Medulla oblongata (tissue), 1 donor: Measurements from ENCODE around the gene KCTD19.

Source experiments
- DNase-seq: peaks from one replicate; pipeline ENCODE4 v3.0.0-alpha.2; 2015; ENCODE audit errors: extremely low spot score

Gene KCTD19

DNA sequence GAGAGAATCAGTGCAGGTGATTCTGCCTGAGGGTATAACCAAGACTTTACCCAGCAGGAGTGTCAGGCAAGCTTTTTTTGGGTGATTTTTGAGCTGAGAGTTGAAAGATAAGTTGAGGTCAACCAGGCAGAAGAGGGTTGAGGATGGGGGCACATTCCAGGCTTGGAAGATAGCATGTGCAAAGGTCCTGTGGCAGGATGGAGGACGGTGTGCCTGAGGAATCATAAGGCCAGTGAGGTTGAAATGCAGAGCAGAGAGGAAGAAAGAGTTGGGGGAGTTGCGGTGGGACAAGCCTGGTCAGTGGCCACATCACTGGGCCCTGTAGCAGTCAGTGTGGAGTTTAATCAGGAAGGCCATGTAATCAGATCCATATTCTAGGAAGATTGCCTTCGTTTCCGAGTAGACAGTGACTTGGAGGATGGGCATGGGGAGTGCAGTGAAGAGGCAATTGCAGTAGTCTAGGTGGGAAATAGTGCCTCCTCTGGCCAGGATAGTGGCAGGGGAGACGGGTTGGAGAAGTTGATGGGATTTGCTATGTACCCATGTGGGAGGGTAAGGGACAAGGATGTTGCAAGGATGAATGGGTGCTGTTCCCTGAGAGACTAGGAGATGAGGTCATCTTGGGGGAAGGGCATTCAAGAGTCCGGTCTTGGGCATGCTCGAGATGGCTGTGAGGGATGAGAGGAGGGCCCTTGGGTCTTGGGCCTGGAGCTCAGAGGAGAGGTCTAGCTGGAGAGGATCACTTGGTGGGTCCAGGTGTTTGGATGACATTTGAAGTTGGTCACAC, 43.3 kb downstream of the KCTD19 start:
- DNase-seq = no peak

DNA sequence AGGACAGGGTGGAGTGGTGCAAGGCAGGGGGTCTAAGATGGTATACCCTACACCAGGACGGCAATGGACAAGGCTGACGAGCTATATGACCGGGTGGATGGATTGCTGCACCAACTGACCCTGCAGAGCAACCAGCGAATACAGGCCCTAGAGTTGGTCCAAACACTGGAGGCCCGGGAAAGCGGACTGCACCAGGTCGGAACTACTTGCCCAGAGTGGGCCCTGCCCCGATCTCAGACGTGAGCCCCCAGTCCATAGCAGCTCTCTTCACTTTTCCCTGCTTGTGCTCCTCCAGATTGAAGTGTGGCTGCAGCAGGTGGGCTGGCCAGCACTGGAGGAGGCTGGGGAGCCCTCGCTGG, 44.1 kb downstream of the KCTD19 start:
- DNase-seq = no peak

DNA sequence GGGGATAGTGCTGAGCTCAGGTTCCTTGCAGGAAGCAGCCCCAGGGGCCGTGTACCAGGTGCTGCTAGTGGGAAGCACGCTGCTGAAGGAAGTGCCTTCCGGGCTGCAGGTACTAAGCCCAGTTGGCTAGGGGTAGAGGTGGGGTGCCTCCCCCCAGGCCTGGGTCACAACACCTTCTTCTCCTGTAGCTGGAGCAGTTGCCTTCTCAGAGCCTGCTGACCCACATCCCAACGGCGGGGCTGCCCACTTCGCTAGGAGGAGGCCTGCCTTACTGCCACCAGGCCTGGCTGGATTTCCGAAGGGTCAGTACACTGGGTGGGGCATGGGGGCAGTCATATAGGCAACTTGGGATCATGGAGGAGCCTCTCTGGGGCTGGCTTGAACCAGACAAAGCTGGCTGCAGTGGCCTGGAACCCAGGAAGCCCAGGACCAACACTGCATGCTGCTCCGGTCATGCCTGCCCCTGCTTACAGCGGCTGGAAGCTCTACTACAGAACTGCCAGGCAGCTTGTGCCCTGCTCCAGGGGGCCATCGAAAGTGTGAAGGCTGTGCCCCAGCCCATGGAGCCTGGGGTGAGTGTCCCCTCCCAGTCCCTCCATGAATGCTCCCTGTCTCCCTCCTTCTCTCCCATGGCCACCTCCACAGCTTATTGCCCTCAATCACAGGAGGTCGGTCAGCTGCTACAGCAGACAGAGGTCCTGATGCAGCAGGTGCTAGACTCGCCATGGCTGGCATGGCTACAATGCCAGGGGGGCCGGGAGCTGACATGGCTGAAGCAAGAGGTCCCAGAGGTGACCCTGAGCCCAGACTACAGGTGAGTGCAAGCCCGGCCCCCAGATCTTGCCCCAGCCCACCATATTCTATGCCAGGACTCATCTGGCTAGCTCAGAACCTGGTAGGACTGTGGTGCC, 44.8 kb downstream of the KCTD19 start:
- DNase-seq = no peak

DNA sequence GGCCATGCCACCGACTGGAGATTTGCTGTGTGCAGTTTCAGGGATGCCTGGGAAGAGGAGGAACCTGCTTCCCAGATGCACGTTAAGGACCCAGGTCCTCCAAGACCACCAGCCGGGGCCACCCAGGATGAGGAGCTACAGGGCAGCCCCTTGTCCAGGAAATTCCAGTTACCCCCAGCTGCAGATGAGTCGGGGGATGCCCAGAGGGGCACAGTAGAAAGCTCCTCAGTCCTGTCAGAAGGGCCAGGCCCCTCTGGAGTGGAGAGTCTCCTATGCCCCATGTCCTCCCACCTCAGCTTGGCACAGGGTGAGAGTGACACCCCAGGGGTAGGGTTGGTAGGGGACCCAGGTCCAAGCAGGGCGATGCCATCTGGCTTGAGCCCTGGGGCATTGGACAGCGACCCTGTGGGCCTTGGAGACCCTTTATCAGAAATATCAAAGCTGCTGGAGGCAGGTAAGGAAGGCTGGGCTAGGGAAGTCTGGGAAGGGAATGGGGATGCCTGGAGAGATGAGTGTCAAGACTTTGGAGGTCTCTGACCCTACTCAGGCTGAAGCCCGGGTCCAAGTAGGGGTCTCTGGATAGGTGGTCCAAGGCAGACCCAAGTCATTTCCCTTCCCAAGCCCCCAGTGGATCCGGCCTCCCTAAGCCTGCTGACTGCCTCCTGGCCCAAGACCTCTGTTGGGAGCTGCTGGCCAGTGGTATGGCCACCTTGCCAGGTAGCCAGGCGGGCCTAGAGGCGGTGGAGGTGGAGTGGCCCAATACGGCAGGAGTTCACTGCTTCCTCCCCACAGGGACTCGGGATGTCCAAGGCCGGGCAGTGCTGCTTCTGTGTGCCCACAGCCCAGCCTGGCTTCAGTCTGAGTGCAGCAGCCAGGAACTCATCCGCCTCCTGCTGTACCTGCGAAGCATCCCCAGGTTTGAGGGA, 46.2 kb downstream of the KCTD19 start:
- no peak for DNase-seq

DNA sequence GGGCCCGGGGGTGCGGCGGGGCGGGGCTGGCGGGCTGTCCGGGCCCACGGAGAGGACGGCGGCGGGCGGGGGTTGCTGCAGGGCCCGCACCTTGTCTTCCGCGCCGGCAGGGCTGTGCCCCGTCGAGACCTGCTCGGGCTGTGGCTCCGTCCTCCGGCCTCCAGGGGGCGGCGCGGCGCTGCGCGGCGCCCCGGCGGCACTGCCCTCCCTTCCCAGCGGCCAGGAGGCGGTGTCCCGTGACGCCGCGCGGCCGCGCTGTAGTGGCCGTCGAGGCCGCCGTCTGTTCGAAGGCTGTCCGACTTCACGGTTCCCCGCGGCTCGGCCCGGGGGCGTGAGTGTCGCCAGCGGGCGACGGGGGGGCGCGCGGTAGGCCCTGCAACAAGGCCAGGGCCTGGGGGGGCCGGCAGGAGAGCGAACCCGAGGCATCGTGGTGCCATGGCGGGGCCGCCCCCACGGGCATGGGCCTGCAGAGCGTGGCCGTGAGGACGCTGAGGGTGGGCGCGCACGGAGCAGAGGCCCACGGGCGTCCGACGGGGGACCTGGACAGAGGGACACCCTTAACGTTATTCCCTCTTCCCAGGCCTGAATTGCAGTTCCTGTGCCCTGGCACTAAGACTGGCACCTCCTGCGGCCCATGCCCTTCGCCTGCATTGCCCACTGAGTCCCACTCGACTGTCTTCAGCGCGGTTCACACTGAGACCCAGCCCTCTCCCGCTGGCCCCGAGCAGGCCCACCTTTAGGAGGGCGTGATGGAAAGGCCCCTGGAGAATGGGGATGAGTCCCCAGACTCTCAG, 47.0 kb downstream of the KCTD19 start, which contains the start of gene PLEKHG4:
TSS of gene PLEKHG4 (plus strand) at position 237 of the 794 bp plus-strand sequence. CDS start at position 750, 513 bp downstream.
- DNase-seq = peak; percentile 59

DNA sequence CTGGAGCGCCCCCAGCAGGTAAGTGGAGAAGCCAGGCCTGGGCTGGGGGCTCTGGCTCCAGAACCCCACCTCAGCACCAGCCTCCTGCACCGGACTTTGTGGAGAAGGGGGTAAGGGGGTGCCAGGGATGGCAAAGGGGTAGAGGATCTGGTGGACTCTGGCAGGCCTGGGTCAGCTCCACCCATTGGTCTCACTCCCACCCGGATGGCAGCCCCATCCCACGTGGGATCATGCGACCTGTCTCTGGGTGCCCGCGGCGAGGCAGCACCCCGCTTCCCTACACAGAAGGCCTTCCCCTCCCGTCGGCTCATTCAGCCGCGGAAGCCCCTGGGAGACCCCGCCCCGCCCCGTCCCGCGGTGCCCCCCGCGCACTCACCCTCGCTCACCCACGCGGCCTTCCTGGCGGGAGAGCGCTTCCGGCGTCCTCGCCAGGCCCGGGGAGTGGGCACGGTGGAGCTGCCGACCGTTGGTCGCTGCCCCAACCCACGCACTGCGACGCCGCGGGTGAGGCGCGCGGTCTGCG, 47.7 kb downstream of the KCTD19 start:
- no peak for DNase-seq

DNA sequence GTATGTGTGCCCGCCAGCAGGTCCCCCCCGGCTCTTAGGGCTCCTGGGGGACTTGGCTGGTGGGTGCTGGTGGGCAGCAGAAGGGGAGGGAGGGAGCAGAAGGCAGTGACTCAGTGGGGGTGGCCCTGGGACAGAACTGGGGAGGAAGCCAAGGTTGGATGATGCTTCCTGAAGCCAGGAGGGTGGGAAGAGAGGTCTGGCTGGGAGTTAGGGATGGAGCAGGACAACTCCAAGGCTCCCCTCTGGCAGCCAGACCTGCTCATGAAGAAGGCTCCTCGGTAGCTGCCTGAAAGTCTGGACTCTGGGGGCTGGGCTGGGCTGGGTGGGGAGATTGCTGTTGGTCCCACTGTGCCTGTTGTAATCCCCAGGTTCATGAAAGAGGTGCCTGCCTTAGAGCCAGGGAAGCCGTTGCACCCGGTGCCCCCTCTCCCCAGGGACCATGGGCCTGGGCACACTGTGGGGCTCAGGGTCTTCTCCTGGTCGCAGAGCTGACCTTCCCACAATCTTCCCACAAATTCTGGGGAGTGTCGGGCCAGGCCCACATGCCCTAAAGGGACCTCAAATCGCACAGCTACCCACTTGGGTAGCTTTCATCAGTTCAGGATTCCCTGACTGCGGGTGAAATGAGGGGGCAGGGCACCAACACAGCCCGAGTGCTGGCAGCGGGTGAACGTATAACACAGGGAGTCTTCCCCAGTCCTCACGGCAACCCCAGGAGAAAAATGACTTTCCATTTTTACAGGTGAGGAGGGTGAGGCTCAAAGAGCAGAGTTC, 48.4 kb downstream of the KCTD19 start:
- DNase-seq = no peak

DNA sequence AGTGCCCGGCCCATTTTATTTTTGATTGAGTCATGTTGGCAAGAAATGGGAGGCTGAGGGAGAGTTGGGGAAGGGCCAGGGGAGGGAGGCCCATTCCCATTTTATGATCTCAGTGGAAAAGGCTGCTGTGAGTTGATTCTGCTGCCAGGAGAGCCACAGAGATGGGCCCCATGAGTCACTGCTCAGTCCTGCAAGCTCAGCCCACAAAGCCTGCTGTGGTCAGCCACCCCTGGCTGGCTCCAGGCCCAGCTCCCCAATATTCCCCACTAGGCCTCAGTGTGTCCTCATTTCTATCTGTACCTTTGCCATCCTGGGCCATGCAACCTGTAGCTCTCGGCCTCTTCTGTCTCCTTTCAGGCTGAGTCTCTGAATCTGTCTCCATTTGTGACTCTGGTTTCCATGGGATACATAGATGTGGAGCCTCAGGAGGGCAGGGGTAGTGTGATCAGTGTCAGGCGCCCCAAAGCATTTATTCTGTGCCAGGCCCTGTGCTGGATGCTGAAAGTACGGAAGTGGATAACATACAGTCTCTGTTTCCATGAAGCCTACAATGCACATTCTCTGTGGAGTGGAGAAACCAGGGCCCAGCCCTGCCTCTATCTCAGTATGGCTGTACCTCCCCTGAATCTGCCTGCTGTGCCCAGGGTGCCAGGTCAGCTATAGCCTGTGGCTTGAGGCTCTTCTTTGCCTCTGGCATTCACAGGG, 49.1 kb downstream of the KCTD19 start:
- DNase-seq = no peak

DNA sequence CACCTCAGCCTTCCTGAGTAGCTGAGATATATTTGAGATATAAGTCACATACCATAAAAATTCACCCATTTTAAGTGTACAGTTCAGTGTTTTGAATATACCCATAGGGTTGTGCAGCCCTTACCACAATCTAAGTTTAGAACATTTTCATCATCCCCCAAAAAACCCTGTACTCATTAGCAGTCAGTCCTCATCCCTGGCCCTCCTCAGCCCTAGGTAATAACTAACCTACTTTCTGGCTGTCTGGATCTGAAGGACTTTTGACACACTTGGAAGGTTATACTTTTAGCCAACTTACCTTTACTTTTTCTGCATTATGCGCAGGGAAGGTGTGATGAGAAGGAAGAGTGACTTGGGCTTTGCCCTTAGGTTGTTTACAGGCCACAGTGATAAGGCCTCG, 51.2 kb downstream of the KCTD19 start:
- DNase-seq = no peak

DNA sequence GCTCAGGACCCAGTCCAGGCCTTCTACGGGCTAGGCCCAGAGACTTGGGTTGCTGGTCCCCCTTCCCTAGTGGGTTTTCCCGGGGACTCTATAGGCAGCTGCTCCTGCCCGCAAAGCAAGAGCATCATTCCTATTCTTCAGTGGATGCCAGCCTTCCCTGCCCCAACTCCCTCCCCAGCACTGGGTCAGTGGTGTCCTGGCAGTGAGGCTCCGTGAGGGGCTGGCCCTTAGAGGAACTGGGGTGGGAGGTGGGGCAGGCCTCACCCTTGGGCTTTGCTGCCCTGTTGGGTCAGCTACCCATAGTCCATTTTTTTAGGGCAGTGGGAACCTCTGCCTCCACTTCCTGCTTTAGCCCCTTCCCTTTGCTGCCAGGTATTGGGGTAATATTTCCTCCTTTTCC, 55.1 kb downstream of the KCTD19 start:
- no peak for DNase-seq

DNA sequence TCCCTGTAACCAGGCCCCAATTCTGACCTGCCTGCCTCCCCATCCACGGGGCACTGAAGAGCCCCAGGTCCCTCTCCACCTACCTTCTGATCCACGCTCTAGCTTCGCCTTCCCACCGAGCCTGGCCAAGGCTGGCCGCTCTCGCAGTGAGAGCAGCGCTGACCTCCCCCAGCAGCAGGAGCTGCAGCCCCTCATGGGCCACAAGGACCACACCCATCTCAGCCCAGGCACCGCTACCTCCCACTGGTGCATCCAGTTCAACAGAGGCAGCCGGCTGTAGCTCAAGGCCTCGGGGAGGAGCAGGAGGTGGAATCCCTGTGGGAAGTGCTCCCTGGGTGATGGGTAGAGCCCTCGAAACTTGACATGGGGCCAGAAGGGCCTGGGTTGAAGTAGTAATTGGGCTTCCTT, 55.6 kb downstream of the KCTD19 start:
- DNase-seq = no peak

DNA sequence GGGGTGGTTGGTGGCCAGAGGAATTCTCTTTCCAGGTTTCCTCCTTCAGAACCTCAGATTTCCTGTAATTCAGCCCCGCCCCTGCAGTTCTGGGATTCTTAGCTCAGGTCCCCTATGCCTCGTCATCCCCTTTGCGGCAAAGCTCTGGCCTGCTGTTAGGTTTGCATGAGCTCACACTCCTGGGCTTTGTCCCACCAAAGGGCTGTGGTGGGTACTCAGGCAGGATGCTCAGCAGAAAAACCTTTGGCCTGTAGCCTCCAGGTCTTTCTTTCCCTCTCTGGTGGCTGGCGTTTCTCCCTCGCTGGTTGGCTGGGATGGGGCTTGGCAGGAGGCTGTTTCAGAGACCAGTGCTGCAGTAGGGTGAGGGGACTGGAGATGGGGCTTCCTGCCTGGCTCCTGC, 56.8 kb downstream of the KCTD19 start:
- DNase-seq = no peak

DNA sequence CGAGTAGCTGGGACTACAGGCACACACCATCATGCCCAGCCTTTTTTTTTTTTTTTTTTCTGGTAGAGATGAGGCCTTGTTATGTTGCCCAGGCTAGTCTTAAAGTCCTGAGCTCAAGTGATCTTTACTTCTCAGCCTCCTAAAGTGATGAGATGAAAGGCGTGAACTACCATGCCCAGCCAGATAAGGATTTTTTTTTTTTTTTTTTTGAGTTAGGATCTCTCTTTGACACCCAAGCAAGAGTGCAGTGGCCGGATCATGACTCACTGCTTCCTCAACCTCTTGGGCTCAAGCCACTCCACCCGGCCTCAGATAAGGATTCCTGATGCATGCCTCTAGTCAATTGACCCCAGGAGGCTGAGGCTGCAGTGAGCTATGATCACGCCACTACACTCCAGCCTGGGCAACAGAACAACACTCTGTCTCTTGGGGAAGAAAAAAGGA, 58.4 kb downstream of the KCTD19 start:
- no peak for DNase-seq

DNA sequence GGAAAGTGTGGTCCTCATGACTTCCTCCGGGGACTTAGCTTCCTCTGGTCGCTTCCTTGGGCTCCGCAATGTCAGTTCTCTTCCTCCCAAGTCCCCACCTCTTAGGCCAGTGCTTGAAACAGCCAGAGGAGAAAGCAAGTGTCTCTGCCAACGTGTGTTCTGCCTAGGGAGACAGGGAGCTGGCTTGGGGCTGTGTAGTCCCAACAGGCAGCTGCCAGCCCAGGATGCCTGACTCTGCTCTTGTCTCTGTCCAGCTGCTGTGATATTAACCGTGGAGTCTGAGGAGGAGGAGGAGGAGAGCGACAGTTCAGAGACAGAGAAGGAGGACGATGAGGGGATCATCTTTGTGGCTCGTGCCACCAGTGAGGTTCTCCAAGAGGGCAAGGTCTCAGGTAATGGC, 60.7 kb downstream of the KCTD19 start:
- DNase-seq = no peak

DNA sequence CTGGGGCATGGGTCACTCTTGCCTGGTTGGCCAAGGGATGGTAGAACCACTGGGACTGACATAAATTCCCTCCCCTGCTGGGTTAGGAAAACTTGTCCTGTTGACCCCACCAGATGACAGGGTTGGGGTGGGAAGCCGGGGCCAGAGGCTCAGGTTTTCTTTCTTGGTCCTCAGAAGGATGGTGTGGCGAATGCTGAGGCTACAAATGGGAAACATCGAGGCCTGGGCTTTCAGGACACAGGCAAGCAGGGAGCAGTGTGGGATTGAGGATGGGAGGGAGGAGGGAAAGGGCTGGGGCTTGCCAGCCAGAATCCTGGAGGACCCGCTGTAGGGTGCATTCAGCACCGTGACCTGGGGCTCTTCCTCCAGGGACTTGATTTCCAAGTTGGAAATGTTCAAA, 61.7 kb downstream of the KCTD19 start:
- DNase-seq = no peak

DNA sequence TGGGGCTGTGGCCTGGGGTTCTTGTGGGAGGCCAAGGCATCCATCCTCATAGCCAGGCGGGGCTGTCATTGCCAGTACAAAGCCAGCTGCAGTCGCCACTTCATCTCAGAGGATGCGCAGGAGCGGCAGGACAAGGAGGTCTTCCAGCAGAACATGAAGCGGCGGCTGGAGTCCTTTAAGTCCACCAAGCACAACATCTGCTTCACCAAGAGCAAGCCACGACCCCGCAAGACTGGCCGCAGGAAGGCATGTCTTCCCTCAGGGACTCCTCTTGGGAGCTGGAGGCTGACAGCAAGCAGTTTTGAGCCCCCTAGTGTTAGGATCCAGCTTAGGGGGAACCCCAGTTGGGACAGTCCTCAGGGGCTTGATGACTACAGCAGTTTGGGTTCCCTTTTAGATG, 62.3 kb downstream of the KCTD19 start:
- no peak for DNase-seq

DNA sequence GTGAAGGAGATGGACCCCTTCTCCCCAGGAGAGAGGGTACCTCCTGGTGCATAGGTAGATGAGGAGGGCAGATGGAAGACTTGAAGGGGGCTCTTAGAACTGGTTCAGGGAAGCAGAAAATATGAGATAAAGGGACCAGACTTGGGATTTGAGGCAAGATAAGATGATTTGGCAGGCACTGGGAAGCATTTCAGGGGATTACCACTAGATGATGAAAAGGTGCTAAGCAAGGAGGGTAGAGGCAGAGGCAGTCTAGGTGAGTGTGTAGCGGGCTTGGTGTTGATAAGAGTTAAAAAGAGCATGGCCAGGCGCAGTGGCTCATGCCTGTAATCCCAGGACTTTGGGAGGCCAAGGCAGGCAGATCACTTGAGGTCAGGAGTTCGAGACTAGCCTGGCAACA, 63.3 kb downstream of the KCTD19 start:
- DNase-seq = no peak

DNA sequence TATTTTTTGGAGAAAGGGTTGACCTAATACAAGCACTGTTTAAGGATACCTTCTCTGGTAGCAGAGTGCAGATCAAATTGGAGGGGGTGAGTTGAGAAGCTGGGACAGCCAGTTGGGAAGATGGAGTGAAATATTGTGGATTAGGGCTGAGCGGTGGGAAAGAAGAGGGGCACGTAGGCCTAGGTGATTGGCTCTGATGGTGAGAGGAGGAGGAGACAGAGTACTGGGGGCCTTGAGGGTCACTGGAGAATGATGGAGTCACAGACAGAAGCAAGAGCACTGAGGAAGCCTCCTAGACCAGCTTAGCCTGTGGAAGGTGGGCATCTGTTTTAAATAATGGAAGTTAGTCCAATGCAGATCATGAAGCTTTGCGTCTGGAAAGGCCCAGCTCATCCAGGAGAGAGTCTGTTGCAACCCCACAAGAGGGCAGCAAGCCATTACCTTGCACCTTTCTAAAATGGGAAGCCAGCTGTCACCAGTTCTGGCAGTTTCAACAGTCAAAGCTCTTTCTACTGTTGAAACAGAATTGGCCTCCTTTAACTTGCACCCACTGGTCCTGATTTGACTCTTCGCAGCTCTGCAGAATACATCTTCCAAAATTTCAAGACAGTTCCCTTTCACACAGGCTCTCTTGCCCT, 66.0 kb downstream of the KCTD19 start:
- DNase-seq = no peak

DNA sequence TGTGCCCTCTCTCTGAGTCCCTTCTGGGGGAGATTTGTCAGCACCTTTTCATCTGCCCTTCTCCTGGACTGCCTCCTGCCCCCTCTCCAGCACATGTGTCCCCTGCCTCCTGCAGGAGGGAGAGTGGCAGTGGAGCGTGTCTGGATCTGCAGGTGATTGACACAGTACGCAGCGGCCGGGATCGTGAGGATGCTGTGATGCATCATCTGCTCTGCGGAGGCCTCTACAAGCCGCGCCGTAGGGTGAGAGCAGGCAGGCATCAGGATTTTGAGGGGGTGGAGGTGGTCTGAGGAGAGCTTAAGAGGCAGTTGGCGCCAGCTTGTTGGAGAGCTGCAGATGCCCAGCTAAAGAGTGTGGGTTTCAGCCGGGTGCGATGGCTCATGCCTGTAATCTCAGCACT, 66.8 kb downstream of the KCTD19 start:
- DNase-seq = no peak
